Fibroblast of lung (primary cell): ENCODE results near the gene ACSF2. TPM values are rescaled to one million over a fixed set of nuclear protein-coding genes. Genes with fewer than 3 reads are reported as not detected.
"Not testable (repeated sequence)": the region's sequence is repeated elsewhere in the genome, so short reads cannot be mapped to it uniquely, and the experiment has no call there.

Experiments used
- DNase-seq, 2 donors: peaks; one replicate each; pipeline versions ENCODE4 v3.0.0 to v3.0.0-alpha.2; 2010; ENCODE audit warnings: low read depth in 2 of 2
- H2AFZ ChIP-seq: 2 replicates; pipeline ENCODE4 v1.5.1; 2012; ENCODE audit warnings: low read length, control low read depth, inconsistent platforms
- H3K27ac ChIP-seq: 2 replicates; pipeline ENCODE4 v1.5.1; 2011; ENCODE audit warnings: low read length, control low read depth; ENCODE audit not compliant: insufficient read depth
- H3K27me3 ChIP-seq: 2 replicates; pipeline ENCODE4 v1.5.1; 2011; ENCODE audit warnings: mild to moderate bottlenecking, low read length; ENCODE audit not compliant: control insufficient read depth, insufficient read depth
- H3K36me3 ChIP-seq: 2 replicates; pipeline ENCODE4 v1.5.1; 2011; ENCODE audit warnings: low read length; ENCODE audit not compliant: control insufficient read depth, insufficient read depth
- H3K4me1 ChIP-seq: 2 replicates; pipeline ENCODE4 v1.5.1; 2011; ENCODE audit warnings: low read length; ENCODE audit not compliant: control insufficient read depth, insufficient read depth; ENCODE audit errors: extremely low read depth
- H3K4me2 ChIP-seq: 2 replicates; pipeline ENCODE4 v1.5.1; 2011; ENCODE audit warnings: low read length, control low read depth; ENCODE audit not compliant: insufficient read depth; ENCODE audit errors: extremely low read depth
- H3K4me3 ChIP-seq, 4 experiments: fragments of 200-600 bp in 1 of 4; sonication (generic) in 1 of 4; replicated peaks in 1 of 4; 2 replicates each; pipeline ENCODE4 v1.5.1; 2011 to 2016; ENCODE audit warnings: low read length in 4 of 4, low read depth in 3 of 4, mild to moderate bottlenecking in 3 of 4, control low read depth in 2 of 4, inconsistent platforms in 1 of 4, mixed read lengths in 1 of 4; ENCODE audit not compliant: insufficient read depth in 1 of 4; ENCODE audit errors: control extremely low read depth in 1 of 4
- H3K79me2 ChIP-seq: 2 replicates; pipeline ENCODE4 v1.5.1; 2012; ENCODE audit warnings: mild to moderate bottlenecking, low read length, inconsistent platforms; ENCODE audit not compliant: control insufficient read depth, insufficient read depth
- H3K9ac ChIP-seq: 2 replicates; pipeline ENCODE4 v1.5.1; 2011; ENCODE audit warnings: mild to moderate bottlenecking, low read length, control low read depth; ENCODE audit not compliant: insufficient read depth
- H3K9me3 ChIP-seq: 2 replicates; pipeline ENCODE4 v1.5.1; 2012; ENCODE audit warnings: low read depth, low read length; ENCODE audit not compliant: control insufficient read depth, insufficient read depth
- H4K20me1 ChIP-seq: 2 replicates; pipeline ENCODE4 v1.5.1; 2011; ENCODE audit warnings: low read length; ENCODE audit not compliant: control insufficient read depth, insufficient read depth; ENCODE audit errors: extremely low read depth
- EZH2 ChIP-seq: IDR thresholded peaks from 2 replicates; pipeline ENCODE4 v1.5.1; 2012; ENCODE audit warnings: low read length, control low read depth, mild to moderate bottlenecking; ENCODE audit errors: missing control alignments
- polyA plus RNA-seq, 2 donors: library from polyadenylated mRNA; depleted of rRNA in 1 of 2; stranded (reverse) in 1 of 2; unstranded in 1 of 2; fragments of >200 nt; gene quantifications; 2 replicates each; pipeline ENCODE4 v1.2.1, GENCODE V29; 2011 to 2012; ENCODE audit warnings: missing spikeins in 1 of 2
- total RNA-seq: library from RNA; depleted of rRNA; stranded (reverse); fragments of >200 nt; gene quantifications from 2 replicates; pipeline ENCODE4 v1.2.1, GENCODE V29; 2014
- TF ChIP-seq, protein P1 (sequence below), 2 donors: IDR thresholded peaks in 1 of 2; conservative IDR thresholded peaks in 1 of 2; 1 replicate in 1 of 2; 2 replicates in 1 of 2; pipeline ENCODE4 v1.5.1; 2011 to 2012; ENCODE audit warnings: low read length in 2 of 2, control low read depth in 1 of 2, inconsistent platforms in 1 of 2, low read depth in 1 of 2, mild to moderate bottlenecking in 1 of 2

Gene ACSF2
- total and polyA plus RNA-seq, 2 donors (not counting 1 experiment from before 2014, with no cell fraction given): 16.5 to 23.6 TPM

DNA sequence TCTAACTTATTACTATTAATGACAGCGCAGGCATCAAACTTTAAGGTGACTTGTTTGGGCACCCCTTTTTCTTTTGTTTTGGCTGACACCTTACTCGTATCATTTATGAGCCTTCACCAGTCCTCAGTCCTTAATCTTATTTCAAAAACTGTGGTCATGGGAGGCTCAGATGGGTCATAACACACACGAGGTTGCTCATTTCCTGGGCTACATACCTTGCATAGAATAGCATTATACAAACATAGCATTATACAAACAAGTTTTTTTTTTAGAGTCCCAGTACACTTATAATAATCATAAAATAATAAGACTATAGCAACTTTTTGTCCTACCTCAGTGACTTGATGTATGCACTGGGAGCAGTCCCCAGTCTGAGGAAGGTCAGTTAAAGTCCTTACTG lies 11.2 kb upstream of the ACSF2 start:
- no peaks in the 10 kb centered on the region for H3K79me2 ChIP-seq
- no peaks in the 10 kb centered on the region for H3K36me3 ChIP-seq
- no peak overlapping the region for H3K9ac ChIP-seq
- no peak overlapping the region for H3K4me2 ChIP-seq
- no peak overlapping the region for H3K4me3 ChIP-seq
- no peaks in the 10 kb centered on the region for H3K4me1 ChIP-seq
- TF ChIP-seq, protein P1, sequence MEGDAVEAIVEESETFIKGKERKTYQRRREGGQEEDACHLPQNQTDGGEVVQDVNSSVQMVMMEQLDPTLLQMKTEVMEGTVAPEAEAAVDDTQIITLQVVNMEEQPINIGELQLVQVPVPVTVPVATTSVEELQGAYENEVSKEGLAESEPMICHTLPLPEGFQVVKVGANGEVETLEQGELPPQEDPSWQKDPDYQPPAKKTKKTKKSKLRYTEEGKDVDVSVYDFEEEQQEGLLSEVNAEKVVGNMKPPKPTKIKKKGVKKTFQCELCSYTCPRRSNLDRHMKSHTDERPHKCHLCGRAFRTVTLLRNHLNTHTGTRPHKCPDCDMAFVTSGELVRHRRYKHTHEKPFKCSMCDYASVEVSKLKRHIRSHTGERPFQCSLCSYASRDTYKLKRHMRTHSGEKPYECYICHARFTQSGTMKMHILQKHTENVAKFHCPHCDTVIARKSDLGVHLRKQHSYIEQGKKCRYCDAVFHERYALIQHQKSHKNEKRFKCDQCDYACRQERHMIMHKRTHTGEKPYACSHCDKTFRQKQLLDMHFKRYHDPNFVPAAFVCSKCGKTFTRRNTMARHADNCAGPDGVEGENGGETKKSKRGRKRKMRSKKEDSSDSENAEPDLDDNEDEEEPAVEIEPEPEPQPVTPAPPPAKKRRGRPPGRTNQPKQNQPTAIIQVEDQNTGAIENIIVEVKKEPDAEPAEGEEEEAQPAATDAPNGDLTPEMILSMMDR (conservative IDR thresholded peaks at IDR 0.05 in 1 of 2, IDR thresholded peaks at IDR 0.05 in 1 of 2; ENCODE audit: low read depth in 1 of 2, low read length in 2 of 2): no peak
- TF ChIP-seq EZH2: no peak
- H2AFZ ChIP-seq: no peak overlapping the region
- no peaks in the 10 kb centered on the region for H4K20me1 ChIP-seq
- no peak overlapping the region for H3K27ac ChIP-seq
- DNase-seq: no peak
- H3K27me3 ChIP-seq: no peaks in the 10 kb centered on the region
- H3K9me3 ChIP-seq: no peaks in the 10 kb centered on the region

DNA sequence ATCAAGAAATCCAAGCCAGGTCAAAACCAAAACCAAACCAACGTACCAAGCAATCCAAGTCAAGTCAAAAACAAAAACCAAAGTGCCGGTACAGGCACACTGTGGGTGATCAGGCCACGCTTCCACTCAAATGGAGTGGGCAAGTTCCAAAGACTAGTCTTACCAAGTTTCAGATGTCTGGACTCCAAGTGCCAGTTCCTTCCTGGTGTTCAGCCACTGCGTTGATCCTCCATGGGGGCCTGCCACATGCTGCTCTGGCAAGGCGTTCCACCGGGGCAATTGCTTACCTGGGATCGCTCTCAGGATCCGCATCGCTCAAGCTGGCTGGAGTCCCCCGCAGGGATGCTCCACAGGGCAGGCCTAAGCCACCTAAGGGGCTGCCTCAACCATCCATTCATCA lies 6.4 kb upstream of the ACSF2 start:
- not testable (repeated sequence) for H3K79me2 ChIP-seq, H3K36me3 ChIP-seq, H3K4me2 ChIP-seq, DNase-seq, H2AFZ ChIP-seq, H3K27ac ChIP-seq, H3K9ac ChIP-seq, H3K4me3 ChIP-seq, H3K27me3 ChIP-seq, H3K4me1 ChIP-seq, H4K20me1 ChIP-seq, H3K9me3 ChIP-seq

DNA sequence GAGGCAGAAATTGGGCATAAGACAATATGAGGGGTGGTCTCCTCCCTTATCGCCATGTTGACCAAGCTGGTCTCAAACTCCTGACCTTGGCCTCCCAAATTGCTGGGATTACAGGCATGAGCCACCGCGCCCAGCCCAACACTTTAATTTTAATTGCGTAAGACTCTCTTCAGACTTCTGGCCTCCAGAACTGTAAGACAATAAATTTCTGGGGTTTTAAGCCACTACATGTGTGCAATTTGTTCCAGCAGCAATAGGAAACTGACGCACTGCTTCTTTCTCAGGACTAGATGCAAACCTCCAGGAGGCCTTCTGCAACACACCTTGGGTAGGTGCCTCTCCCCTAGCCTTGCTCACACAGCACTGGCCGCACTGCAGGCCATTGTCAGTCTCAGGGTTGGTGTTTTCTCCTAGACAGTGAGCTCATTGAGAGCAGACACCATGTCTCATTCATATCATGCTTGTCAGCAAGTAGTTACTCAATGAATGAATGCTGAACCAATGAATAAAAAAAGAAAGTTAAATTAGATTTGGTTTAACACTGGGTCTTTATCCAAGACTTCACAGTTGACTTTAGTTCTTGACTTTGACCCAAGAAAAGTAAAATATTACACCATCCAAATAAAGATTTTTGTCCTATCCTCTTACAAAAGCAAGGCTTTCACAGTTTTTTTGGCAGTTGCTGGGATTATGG lies 5.5 kb upstream of the ACSF2 start:
- H2AFZ ChIP-seq: no peak overlapping the region
- no peak overlapping the region for H3K4me2 ChIP-seq
- H3K36me3 ChIP-seq: no peaks in the 10 kb centered on the region
- no peak overlapping the region for H3K27ac ChIP-seq
- H3K9me3 ChIP-seq: no peaks in the 10 kb centered on the region
- H4K20me1 ChIP-seq: no peaks in the 10 kb centered on the region
- H3K79me2 ChIP-seq: no peaks in the 10 kb centered on the region
- H3K27me3 ChIP-seq: no peaks in the 10 kb centered on the region
- H3K9ac ChIP-seq: no peak overlapping the region
- TF ChIP-seq EZH2: no peak
- TF ChIP-seq, protein P1 (conservative IDR thresholded peaks at IDR 0.05 in 1 of 2, IDR thresholded peaks at IDR 0.05 in 1 of 2; ENCODE audit: low read depth in 1 of 2, low read length in 2 of 2): no peak
- DNase-seq: no peak
- H3K4me1 ChIP-seq: peaks cover 12% of the 10 kb centered on the region
- H3K4me3 ChIP-seq: no peak overlapping the region
